Mucosa of gallbladder (tissue), 1 donor: ENCODE results near the gene NUDT1. TPM values are rescaled to one million over a fixed set of nuclear protein-coding genes. Genes with fewer than 3 reads are reported as not detected.

Source experiments
- DNase-seq: peaks from one replicate; pipeline ENCODE4 v3.0.0-alpha.2; 2020; ENCODE audit warnings: low spot score
- total RNA-seq: library from RNA; stranded (reverse); gene quantifications from one replicate; pipeline ENCODE4 v1.2.1, GENCODE V29; 2021
- donor health status: DM: no; HTN: no; CAD: no.

Gene NUDT1
- total RNA-seq, 1 donor from 2014 or later: 11.6 TPM

- DNase-seq: no peak
Measured at GRCh38 chr7:2205036-2205780, 36.8 kb upstream of the NUDT1 start.

GRCh38 chr7:2208712-2209111 lies 33.3 kb upstream of the NUDT1 start:
- DNase-seq: no peak

GRCh38 chr7:2209146-2209960 lies 32.7 kb upstream of the NUDT1 start:
- DNase-seq: peak; percentile 62

- no peak for DNase-seq
Measured at GRCh38 chr7:2209961-2210323, 32.1 kb upstream of the NUDT1 start.

- DNase-seq: no peak
Measured at GRCh38 chr7:2210551-2211258, 31.3 kb upstream of the NUDT1 start.

- DNase-seq: no peak
Measured at GRCh38 chr7:2211259-2211880, 30.7 kb upstream of the NUDT1 start.

- no peak for DNase-seq
Measured at GRCh38 chr7:2211926-2212325, 30.1 kb upstream of the NUDT1 start.

GRCh38 chr7:2212906-2213305 lies 29.1 kb upstream of the NUDT1 start:
- DNase-seq: no peak

GRCh38 chr7:2213551-2214215 lies 28.3 kb upstream of the NUDT1 start:
- no peak for DNase-seq

- DNase-seq: no peak
Measured at GRCh38 chr7:2214636-2215035, 27.4 kb upstream of the NUDT1 start.

- no peak for DNase-seq
Measured at GRCh38 chr7:2215851-2216250, 26.2 kb upstream of the NUDT1 start.

GRCh38 chr7:2217206-2217605 lies 24.8 kb upstream of the NUDT1 start:
- no peak for DNase-seq

GRCh38 chr7:2217716-2218443 lies 24.1 kb upstream of the NUDT1 start:
- no peak for DNase-seq

- no peak for DNase-seq
Measured at GRCh38 chr7:2218444-2218785, 23.6 kb upstream of the NUDT1 start.

- DNase-seq: no peak
Measured at GRCh38 chr7:2219136-2219535, 22.9 kb upstream of the NUDT1 start.

- DNase-seq: no peak
Measured at GRCh38 chr7:2219606-2220005, 22.4 kb upstream of the NUDT1 start.

GRCh38 chr7:2220030-2220429 lies 22.0 kb upstream of the NUDT1 start:
- DNase-seq: no peak

GRCh38 chr7:2220506-2220905 lies 21.5 kb upstream of the NUDT1 start:
- DNase-seq: no peak

- DNase-seq: no peak
Measured at GRCh38 chr7:2220954-2221353, 21.1 kb upstream of the NUDT1 start.

GRCh38 chr7:2222516-2222915 lies 19.5 kb upstream of the NUDT1 start:
- no peak for DNase-seq

GRCh38 chr7:2223321-2223720 lies 18.7 kb upstream of the NUDT1 start:
- DNase-seq: no peak
